Measurements from ENCODE around the gene MAPK1IP1L.

DNA sequence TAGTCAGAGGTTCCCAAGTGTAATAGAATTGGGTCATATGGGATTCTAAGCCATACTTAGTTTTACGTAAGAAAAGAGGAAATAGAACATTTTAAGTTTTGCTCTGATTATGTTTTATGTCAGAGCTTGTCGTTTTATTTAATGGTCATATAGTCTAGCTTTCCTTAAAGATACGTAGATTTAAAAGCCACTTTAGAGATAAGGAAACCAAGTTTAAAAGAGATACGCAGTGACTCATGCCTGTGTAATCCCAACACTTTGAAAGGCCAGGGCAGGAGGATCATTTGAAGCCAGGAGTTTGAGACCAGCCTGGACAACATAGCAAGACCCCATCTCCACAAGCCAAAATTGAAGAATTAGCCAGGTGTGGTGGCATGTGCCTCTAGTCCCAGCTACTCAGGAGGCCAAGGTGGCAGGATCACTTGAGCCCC, 19.5 kb downstream of the MAPK1IP1L start:
- TF ChIP-seq, protein P1, sequence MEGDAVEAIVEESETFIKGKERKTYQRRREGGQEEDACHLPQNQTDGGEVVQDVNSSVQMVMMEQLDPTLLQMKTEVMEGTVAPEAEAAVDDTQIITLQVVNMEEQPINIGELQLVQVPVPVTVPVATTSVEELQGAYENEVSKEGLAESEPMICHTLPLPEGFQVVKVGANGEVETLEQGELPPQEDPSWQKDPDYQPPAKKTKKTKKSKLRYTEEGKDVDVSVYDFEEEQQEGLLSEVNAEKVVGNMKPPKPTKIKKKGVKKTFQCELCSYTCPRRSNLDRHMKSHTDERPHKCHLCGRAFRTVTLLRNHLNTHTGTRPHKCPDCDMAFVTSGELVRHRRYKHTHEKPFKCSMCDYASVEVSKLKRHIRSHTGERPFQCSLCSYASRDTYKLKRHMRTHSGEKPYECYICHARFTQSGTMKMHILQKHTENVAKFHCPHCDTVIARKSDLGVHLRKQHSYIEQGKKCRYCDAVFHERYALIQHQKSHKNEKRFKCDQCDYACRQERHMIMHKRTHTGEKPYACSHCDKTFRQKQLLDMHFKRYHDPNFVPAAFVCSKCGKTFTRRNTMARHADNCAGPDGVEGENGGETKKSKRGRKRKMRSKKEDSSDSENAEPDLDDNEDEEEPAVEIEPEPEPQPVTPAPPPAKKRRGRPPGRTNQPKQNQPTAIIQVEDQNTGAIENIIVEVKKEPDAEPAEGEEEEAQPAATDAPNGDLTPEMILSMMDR (conservative IDR thresholded peaks at IDR 0.05; ENCODE audit: low read depth in 2 of 2), result no peak
- TF ChIP-seq POLR2AphosphoS5 (IDR thresholded peaks at IDR 0.05; ENCODE audit: low read depth), result no peak
- TF ChIP-seq, protein P2, sequence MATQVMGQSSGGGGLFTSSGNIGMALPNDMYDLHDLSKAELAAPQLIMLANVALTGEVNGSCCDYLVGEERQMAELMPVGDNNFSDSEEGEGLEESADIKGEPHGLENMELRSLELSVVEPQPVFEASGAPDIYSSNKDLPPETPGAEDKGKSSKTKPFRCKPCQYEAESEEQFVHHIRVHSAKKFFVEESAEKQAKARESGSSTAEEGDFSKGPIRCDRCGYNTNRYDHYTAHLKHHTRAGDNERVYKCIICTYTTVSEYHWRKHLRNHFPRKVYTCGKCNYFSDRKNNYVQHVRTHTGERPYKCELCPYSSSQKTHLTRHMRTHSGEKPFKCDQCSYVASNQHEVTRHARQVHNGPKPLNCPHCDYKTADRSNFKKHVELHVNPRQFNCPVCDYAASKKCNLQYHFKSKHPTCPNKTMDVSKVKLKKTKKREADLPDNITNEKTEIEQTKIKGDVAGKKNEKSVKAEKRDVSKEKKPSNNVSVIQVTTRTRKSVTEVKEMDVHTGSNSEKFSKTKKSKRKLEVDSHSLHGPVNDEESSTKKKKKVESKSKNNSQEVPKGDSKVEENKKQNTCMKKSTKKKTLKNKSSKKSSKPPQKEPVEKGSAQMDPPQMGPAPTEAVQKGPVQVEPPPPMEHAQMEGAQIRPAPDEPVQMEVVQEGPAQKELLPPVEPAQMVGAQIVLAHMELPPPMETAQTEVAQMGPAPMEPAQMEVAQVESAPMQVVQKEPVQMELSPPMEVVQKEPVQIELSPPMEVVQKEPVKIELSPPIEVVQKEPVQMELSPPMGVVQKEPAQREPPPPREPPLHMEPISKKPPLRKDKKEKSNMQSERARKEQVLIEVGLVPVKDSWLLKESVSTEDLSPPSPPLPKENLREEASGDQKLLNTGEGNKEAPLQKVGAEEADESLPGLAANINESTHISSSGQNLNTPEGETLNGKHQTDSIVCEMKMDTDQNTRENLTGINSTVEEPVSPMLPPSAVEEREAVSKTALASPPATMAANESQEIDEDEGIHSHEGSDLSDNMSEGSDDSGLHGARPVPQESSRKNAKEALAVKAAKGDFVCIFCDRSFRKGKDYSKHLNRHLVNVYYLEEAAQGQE (IDR thresholded peaks at IDR 0.05; ENCODE audit: unreplicated experiment), result no peak
- no peak for TF ChIP-seq CREB1 (CRISPR knock-in tag; IDR thresholded peaks at IDR 0.05; ENCODE audit: low read depth)
- TF ChIP-seq, protein P3, sequence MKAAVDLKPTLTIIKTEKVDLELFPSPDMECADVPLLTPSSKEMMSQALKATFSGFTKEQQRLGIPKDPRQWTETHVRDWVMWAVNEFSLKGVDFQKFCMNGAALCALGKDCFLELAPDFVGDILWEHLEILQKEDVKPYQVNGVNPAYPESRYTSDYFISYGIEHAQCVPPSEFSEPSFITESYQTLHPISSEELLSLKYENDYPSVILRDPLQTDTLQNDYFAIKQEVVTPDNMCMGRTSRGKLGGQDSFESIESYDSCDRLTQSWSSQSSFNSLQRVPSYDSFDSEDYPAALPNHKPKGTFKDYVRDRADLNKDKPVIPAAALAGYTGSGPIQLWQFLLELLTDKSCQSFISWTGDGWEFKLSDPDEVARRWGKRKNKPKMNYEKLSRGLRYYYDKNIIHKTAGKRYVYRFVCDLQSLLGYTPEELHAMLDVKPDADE (IDR thresholded peaks at IDR 0.05), result no peak
- no peak for TF ChIP-seq EZH2 (IDR thresholded peaks at IDR 0.05; ENCODE audit: low read depth, unreplicated experiment)
- TF ChIP-seq, protein P4, sequence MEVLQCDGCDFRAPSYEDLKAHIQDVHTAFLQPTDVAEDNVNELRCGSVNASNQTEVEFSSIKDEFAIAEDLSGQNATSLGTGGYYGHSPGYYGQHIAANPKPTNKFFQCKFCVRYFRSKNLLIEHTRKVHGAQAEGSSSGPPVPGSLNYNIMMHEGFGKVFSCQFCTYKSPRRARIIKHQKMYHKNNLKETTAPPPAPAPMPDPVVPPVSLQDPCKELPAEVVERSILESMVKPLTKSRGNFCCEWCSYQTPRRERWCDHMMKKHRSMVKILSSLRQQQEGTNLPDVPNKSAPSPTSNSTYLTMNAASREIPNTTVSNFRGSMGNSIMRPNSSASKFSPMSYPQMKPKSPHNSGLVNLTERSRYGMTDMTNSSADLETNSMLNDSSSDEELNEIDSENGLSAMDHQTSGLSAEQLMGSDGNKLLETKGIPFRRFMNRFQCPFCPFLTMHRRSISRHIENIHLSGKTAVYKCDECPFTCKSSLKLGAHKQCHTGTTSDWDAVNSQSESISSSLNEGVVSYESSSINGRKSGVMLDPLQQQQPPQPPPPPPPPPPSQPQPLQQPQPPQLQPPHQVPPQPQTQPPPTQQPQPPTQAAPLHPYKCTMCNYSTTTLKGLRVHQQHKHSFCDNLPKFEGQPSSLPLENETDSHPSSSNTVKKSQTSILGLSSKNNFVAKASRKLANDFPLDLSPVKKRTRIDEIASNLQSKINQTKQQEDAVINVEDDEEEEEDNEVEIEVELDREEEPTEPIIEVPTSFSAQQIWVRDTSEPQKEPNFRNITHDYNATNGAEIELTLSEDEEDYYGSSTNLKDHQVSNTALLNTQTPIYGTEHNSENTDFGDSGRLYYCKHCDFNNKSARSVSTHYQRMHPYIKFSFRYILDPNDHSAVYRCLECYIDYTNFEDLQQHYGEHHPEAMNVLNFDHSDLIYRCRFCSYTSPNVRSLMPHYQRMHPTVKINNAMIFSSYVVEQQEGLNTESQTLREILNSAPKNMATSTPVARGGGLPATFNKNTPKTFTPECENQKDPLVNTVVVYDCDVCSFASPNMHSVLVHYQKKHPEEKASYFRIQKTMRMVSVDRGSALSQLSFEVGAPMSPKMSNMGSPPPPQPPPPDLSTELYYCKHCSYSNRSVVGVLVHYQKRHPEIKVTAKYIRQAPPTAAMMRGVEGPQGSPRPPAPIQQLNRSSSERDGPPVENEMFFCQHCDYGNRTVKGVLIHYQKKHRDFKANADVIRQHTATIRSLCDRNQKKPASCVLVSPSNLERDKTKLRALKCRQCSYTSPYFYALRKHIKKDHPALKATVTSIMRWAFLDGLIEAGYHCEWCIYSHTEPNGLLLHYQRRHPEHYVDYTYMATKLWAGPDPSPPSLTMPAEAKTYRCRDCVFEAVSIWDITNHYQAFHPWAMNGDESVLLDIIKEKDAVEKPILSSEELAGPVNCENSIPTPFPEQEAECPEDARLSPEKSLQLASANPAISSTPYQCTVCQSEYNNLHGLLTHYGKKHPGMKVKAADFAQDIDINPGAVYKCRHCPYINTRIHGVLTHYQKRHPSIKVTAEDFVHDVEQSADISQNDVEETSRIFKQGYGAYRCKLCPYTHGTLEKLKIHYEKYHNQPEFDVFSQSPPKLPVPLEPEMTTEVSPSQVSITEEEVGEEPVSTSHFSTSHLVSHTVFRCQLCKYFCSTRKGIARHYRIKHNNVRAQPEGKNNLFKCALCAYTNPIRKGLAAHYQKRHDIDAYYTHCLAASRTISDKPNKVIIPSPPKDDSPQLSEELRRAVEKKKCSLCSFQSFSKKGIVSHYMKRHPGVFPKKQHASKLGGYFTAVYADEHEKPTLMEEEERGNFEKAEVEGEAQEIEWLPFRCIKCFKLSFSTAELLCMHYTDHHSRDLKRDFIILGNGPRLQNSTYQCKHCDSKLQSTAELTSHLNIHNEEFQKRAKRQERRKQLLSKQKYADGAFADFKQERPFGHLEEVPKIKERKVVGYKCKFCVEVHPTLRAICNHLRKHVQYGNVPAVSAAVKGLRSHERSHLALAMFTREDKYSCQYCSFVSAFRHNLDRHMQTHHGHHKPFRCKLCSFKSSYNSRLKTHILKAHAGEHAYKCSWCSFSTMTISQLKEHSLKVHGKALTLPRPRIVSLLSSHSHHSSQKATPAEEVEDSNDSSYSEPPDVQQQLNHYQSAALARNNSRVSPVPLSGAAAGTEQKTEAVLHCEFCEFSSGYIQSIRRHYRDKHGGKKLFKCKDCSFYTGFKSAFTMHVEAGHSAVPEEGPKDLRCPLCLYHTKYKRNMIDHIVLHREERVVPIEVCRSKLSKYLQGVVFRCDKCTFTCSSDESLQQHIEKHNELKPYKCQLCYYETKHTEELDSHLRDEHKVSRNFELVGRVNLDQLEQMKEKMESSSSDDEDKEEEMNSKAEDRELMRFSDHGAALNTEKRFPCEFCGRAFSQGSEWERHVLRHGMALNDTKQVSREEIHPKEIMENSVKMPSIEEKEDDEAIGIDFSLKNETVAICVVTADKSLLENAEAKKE (CRISPR knock-in tag; IDR thresholded peaks at IDR 0.05), result no peak
- TF ChIP-seq EZH2phosphoT487 (IDR thresholded peaks at IDR 0.05; ENCODE audit: unreplicated experiment), result no peak

Data from GM23338 (cell line).